H1 (cell line): Measurements from ENCODE around the gene ZMYND12.

Experiments used
- CREB1 ChIP-seq: IDR thresholded peaks from 2 replicates; pipeline ENCODE4 v1.6.1; 2012; ENCODE audit warnings: inconsistent platforms
- EP300 ChIP-seq, 2 experiments: IDR thresholded peaks; 1 replicate in 1 of 2; 2 replicates in 1 of 2; pipeline ENCODE4 v1.6.1; 2011 to 2012; ENCODE audit warnings: low read depth in 2 of 2, low read length in 2 of 2, mild to moderate bottlenecking in 2 of 2, borderline replicate concordance in 1 of 2, inconsistent platforms in 1 of 2, moderate library complexity in 1 of 2
- EZH2 ChIP-seq: fragments of 200-600 bp; sonication (generic); IDR thresholded peaks from 2 replicates; pipeline ENCODE4 v1.7.1; 2012; ENCODE audit warnings: low read depth, mild to moderate bottlenecking, moderate library complexity, low read length, inconsistent platforms; ENCODE audit not compliant: severe bottlenecking
- FOSL1 ChIP-seq: IDR thresholded peaks from 2 replicates; pipeline ENCODE4 v1.6.1; 2011; ENCODE audit warnings: mild to moderate bottlenecking, low read depth, low read length, moderate library complexity; ENCODE audit not compliant: insufficient read depth
- GABPA ChIP-seq: IDR thresholded peaks from 2 replicates; pipeline ENCODE4 v1.6.1; 2011; ENCODE audit warnings: mild to moderate bottlenecking, low read length, moderate library complexity, borderline replicate concordance; ENCODE audit not compliant: insufficient read depth
- KDM1A ChIP-seq: fragments of 200-600, 300-600 bp; sonication (generic); IDR thresholded peaks from 2 replicates; pipeline ENCODE4 v1.7.1; 2016; ENCODE audit warnings: mild to moderate bottlenecking, low read length, borderline replicate concordance
- PHF8 ChIP-seq: fragments of 200-600 bp; sonication (generic); conservative IDR thresholded peaks from 2 replicates; pipeline ENCODE4 v1.7.1; 2012; ENCODE audit warnings: low read depth, mild to moderate bottlenecking, inconsistent platforms, low read length, moderate library complexity
- POLR2A ChIP-seq, 2 experiments: IDR thresholded peaks; 1 replicate in 1 of 2; 2 replicates in 1 of 2; pipeline ENCODE4 v1.6.1; 2011; ENCODE audit warnings: low read depth in 2 of 2, low read length in 2 of 2, mild to moderate bottlenecking in 2 of 2; ENCODE audit errors: control extremely low read depth in 1 of 2
- TAF7 ChIP-seq: optimal IDR thresholded peaks from 2 replicates; pipeline ENCODE3; 2011; ENCODE audit warnings: low read depth, mild to moderate bottlenecking, inconsistent platforms, low read length, moderate library complexity, borderline replicate concordance
- TF ChIP-seq, protein P1 (sequence below), 3 experiments: IDR thresholded peaks; 1 replicate in 2 of 3; 2 replicates in 1 of 3; pipeline versions ENCODE4 v1.5.1 to v1.6.1; 2011; ENCODE audit warnings: low read length in 3 of 3, mild to moderate bottlenecking in 3 of 3, inconsistent platforms in 2 of 3, low read depth in 1 of 3, moderate library complexity in 1 of 3; ENCODE audit not compliant: insufficient read depth in 1 of 3; ENCODE audit errors: control extremely low read depth in 1 of 3
- TF ChIP-seq, protein P2 (sequence below): IDR thresholded peaks from 2 replicates; pipeline ENCODE4 v1.6.1; 2011; ENCODE audit warnings: low read depth, mild to moderate bottlenecking, low read length; ENCODE audit not compliant: insufficient read depth

DNA sequence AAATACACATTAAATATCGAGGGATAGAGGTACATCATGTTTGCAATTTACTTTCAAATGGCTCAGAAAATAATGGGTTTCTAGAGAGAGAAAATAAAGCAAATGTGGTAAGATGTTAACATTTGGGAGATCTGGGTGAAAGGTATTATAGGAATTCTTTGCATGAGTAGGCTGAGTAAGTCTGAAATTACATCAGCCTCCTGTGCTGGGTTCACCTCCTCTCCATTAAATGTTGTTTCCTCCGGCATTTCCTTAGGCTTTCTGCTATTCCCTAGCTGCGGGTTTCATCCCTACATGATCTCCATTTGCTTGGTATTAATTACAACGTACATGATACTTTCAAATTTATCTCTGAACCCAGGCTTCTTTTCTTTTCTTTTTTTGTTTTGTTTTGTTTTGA, 31.6 kb downstream of the ZMYND12 start:
- TF ChIP-seq, protein P1, sequence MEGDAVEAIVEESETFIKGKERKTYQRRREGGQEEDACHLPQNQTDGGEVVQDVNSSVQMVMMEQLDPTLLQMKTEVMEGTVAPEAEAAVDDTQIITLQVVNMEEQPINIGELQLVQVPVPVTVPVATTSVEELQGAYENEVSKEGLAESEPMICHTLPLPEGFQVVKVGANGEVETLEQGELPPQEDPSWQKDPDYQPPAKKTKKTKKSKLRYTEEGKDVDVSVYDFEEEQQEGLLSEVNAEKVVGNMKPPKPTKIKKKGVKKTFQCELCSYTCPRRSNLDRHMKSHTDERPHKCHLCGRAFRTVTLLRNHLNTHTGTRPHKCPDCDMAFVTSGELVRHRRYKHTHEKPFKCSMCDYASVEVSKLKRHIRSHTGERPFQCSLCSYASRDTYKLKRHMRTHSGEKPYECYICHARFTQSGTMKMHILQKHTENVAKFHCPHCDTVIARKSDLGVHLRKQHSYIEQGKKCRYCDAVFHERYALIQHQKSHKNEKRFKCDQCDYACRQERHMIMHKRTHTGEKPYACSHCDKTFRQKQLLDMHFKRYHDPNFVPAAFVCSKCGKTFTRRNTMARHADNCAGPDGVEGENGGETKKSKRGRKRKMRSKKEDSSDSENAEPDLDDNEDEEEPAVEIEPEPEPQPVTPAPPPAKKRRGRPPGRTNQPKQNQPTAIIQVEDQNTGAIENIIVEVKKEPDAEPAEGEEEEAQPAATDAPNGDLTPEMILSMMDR (IDR thresholded peaks at IDR 0.05; ENCODE audit: control extremely low read depth in 1 of 3, insufficient read depth in 1 of 3, low read depth in 1 of 3, low read length in 3 of 3), result no peak
- TF ChIP-seq TAF7 (no peak), POLR2A (IDR thresholded peaks at IDR 0.05; ENCODE audit: control extremely low read depth in 1 of 2, low read depth in 2 of 2, low read length in 2 of 2) (no peak), KDM1A (no peak), CREB1 (no peak), PHF8 (no peak), EP300 (IDR thresholded peaks at IDR 0.05; ENCODE audit: borderline replicate concordance in 1 of 2, low read depth in 2 of 2, low read length in 2 of 2) (no peak), GABPA (no peak), EZH2 (no peak), FOSL1 (no peak)
- TF ChIP-seq, protein P2, sequence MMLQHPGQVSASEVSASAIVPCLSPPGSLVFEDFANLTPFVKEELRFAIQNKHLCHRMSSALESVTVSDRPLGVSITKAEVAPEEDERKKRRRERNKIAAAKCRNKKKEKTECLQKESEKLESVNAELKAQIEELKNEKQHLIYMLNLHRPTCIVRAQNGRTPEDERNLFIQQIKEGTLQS, result no peak
